ENCODE results near the gene ETNK1.

ETNK1 gene

GRCh38 chr12:22648668-22649067, 23.7 kb downstream of the ETNK1 start:
- POLR2A ChIA-PET = no interaction called here
- DNase-seq (ENCODE audit: extremely low spot score) = no peak
- TF ChIP-seq, protein P1, sequence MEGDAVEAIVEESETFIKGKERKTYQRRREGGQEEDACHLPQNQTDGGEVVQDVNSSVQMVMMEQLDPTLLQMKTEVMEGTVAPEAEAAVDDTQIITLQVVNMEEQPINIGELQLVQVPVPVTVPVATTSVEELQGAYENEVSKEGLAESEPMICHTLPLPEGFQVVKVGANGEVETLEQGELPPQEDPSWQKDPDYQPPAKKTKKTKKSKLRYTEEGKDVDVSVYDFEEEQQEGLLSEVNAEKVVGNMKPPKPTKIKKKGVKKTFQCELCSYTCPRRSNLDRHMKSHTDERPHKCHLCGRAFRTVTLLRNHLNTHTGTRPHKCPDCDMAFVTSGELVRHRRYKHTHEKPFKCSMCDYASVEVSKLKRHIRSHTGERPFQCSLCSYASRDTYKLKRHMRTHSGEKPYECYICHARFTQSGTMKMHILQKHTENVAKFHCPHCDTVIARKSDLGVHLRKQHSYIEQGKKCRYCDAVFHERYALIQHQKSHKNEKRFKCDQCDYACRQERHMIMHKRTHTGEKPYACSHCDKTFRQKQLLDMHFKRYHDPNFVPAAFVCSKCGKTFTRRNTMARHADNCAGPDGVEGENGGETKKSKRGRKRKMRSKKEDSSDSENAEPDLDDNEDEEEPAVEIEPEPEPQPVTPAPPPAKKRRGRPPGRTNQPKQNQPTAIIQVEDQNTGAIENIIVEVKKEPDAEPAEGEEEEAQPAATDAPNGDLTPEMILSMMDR (IDR thresholded peaks at IDR 0.05; ENCODE audit: control extremely low read depth, extremely low read depth, low read depth, missing control alignments) = no peak
- CTCF ChIA-PET = interaction anchor here (1.3 kb wide), 1 partner anchor 13 kb away, joined by 3 read pairs; no protein-coding TSS in a partner anchor

- TF ChIP-seq, protein P1 (IDR thresholded peaks at IDR 0.05; ENCODE audit: control extremely low read depth, extremely low read depth, low read depth, missing control alignments) = no peak
- DNase-seq (ENCODE audit: extremely low spot score) = no peak
- ChIA-PET CTCF (interaction anchor here (1.3 kb wide), 1 partner anchor 12 kb away, joined by 3 read pairs; no protein-coding TSS in a partner anchor), POLR2A (no interaction called here)
These were observed 28.1 kb downstream of the ETNK1 start for GRCh38 chr12:22653075-22653474.

- ChIA-PET POLR2A (no interaction called here), CTCF (no interaction called here)
- no peak for DNase-seq (ENCODE audit: extremely low spot score)
- TF ChIP-seq, protein P1 (IDR thresholded peaks at IDR 0.05; ENCODE audit: control extremely low read depth, extremely low read depth, low read depth, missing control alignments) = no peak
These were observed 28.8 kb downstream of the ETNK1 start for GRCh38 chr12:22653791-22654190.

GRCh38 chr12:22656376-22656775, 31.4 kb downstream of the ETNK1 start:
- TF ChIP-seq, protein P1 (IDR thresholded peaks at IDR 0.05; ENCODE audit: control extremely low read depth, extremely low read depth, low read depth, missing control alignments) = no peak
- CTCF ChIA-PET = interaction anchor here (1.2 to 1.8 kb wide), 2 partner anchors 9 to 12 kb away, joined by 3 read pairs; no protein-coding TSS in a partner anchor
- DNase-seq (ENCODE audit: extremely low spot score) = no peak
- POLR2A ChIA-PET = no interaction called here

- no peak for DNase-seq (ENCODE audit: extremely low spot score)
- TF ChIP-seq, protein P1 (IDR thresholded peaks at IDR 0.05; ENCODE audit: control extremely low read depth, extremely low read depth, low read depth, missing control alignments) = no peak
- ChIA-PET CTCF (interaction anchor here (1.2 kb wide), 1 partner anchor 8 kb away, joined by 3 read pairs; no protein-coding TSS in a partner anchor), POLR2A (no interaction called here)
These were observed 31.9 kb downstream of the ETNK1 start for GRCh38 chr12:22656831-22657230.

GRCh38 chr12:22657538-22657937, 32.6 kb downstream of the ETNK1 start:
- ChIA-PET CTCF (interaction anchor here (1.0 to 1.2 kb wide), 2 partner anchors 7 to 14 kb away, joined by 3 read pairs; no protein-coding TSS in a partner anchor), POLR2A (no interaction called here)
- no peak for DNase-seq (ENCODE audit: extremely low spot score)
- TF ChIP-seq, protein P1 (IDR thresholded peaks at IDR 0.05; ENCODE audit: control extremely low read depth, extremely low read depth, low read depth, missing control alignments) = no peak
